Stimulated activated CD8-positive, alpha-beta memory T cell treated with anti-CD3 and anti-CD28 coated beads, Interleukin-2, amount 100 ng/mL, for 48 hours (primary cell): ENCODE measurements around the gene CXCL13.
"Not testable (repeated sequence)": the region's sequence is repeated elsewhere in the genome, so short reads cannot be mapped to it uniquely, and the experiment has no call there.

Experiments used
- DNase-seq, 2 donors: peaks; one replicate each; pipeline ENCODE4 v3.0.0-alpha.2; 2020; ENCODE audit warnings: low read depth in 2 of 2

CXCL13 gene

GRCh38 chr4:77605210-77605902 lies at the start of gene CXCL13:
CXCL13 (plus strand) TSS chr4:77605820; CDS start chr4:77605866, 46 bp downstream.
- no peak for DNase-seq

- DNase-seq: no peak
These were observed 45.5 kb upstream of the CXCL13 start for GRCh38 chr4:77560170-77560569.

GRCh38 chr4:77561720-77562119 lies 43.9 kb upstream of the CXCL13 start:
- not testable (repeated sequence) for DNase-seq

GRCh38 chr4:77564231-77564630 lies 41.4 kb upstream of the CXCL13 start:
- DNase-seq: no peak

GRCh38 chr4:77566148-77566547 lies 39.5 kb upstream of the CXCL13 start:
- no peak for DNase-seq

GRCh38 chr4:77567549-77567948 lies 38.1 kb upstream of the CXCL13 start:
- no peak for DNase-seq

- not testable (repeated sequence) for DNase-seq
These were observed 35.0 kb upstream of the CXCL13 start for GRCh38 chr4:77570508-77571214.

- no peak for DNase-seq
These were observed 29.3 kb upstream of the CXCL13 start for GRCh38 chr4:77576351-77576750.

- DNase-seq: no peak
These were observed 27.5 kb upstream of the CXCL13 start for GRCh38 chr4:77578145-77578544.

- DNase-seq: no peak
These were observed 26.1 kb upstream of the CXCL13 start for GRCh38 chr4:77579406-77580076.

- no peak for DNase-seq
These were observed 23.9 kb upstream of the CXCL13 start for GRCh38 chr4:77581724-77582123.

- DNase-seq: no peak
These were observed 23.5 kb upstream of the CXCL13 start for GRCh38 chr4:77582156-77582555.

- DNase-seq: no peak
These were observed 22.9 kb upstream of the CXCL13 start for GRCh38 chr4:77582711-77583110.

GRCh38 chr4:77586951-77587383 lies 18.7 kb upstream of the CXCL13 start:
- DNase-seq: peak; percentile 39 to 43

GRCh38 chr4:77590482-77590881 lies 15.1 kb upstream of the CXCL13 start:
- no peak for DNase-seq

GRCh38 chr4:77591532-77591931 lies 14.1 kb upstream of the CXCL13 start:
- no peak for DNase-seq

- DNase-seq: no peak
These were observed 12.5 kb upstream of the CXCL13 start for GRCh38 chr4:77593101-77593500.

- no peak for DNase-seq
These were observed 11.6 kb upstream of the CXCL13 start for GRCh38 chr4:77593993-77594392.

- DNase-seq: no peak
These were observed 10.2 kb upstream of the CXCL13 start for GRCh38 chr4:77595364-77595973.

- DNase-seq: no peak
These were observed 6.2 kb upstream of the CXCL13 start for GRCh38 chr4:77599378-77599777.

- DNase-seq: no peak
These were observed 4.8 kb upstream of the CXCL13 start for GRCh38 chr4:77600521-77601451.
